ENCODE measurements around the gene PFKL.

DNA sequence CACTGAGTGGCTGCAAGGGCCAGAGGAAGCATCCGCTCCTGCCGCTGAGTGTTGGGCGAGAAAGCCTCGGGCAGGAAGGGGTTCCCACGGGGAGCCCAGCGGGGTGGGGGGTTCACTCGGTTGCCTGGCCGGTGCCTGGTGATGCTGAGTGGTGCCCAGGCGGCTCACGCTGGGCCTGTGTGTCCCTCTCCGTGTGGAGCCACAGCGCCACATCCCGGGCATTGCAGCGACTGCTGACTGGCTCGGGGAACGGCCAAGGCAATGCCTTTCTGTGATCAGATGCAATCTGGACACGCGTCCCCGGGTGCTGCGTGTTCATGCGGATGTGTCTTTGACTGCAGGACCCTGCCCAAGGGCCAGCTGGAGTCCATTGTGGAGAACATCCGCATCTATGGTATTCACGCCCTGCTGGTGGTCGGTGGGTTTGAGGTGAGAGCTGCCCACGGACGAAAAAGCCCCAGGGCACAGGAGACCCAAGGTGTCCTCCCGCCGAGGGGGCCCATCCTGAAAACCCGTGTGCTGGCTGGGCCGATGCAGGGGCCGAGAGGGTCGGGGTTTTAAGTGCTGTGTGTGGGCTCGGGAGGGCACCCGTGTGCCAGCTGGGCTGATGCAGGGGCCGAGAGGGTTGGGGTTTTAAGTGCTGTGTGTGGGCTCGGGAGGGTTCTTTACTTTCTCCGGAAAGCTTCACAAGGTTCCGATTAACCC is 22.9 kb downstream of the PFKL start:
- TF ChIP-seq POLR2AphosphoS2 (conservative IDR thresholded peaks at IDR 0.05; ENCODE audit: low read length), result no peak
- TF ChIP-seq, protein P1, sequence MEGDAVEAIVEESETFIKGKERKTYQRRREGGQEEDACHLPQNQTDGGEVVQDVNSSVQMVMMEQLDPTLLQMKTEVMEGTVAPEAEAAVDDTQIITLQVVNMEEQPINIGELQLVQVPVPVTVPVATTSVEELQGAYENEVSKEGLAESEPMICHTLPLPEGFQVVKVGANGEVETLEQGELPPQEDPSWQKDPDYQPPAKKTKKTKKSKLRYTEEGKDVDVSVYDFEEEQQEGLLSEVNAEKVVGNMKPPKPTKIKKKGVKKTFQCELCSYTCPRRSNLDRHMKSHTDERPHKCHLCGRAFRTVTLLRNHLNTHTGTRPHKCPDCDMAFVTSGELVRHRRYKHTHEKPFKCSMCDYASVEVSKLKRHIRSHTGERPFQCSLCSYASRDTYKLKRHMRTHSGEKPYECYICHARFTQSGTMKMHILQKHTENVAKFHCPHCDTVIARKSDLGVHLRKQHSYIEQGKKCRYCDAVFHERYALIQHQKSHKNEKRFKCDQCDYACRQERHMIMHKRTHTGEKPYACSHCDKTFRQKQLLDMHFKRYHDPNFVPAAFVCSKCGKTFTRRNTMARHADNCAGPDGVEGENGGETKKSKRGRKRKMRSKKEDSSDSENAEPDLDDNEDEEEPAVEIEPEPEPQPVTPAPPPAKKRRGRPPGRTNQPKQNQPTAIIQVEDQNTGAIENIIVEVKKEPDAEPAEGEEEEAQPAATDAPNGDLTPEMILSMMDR (IDR thresholded peaks at IDR 0.05), result no peak
